Panc1 (cell line): ENCODE results near the gene GNAO1. TPM values are rescaled to one million over a fixed set of nuclear protein-coding genes. Genes with fewer than 3 reads are reported as not detected.

ENCODE experiments used
- ATAC-seq: fragments of 200-7000 bp; cut with Tn5 transposase; 2 replicates; pipeline ENCODE4 v1.9.1; 2020; ENCODE audit warnings: mild to moderate bottlenecking, moderate library complexity
- BruUV-seq: library from RNA; stranded (reverse); fragments of 400-500 nt; replicated peaks from 2 replicates; lab custom pipeline; 2021; lab: Mats Ljungman, UMichigan
- CTCF ChIA-PET: fragments of 300-600 bp; sonication (Branson Sonifier 250); formaldehyde crosslinking; loops from one replicate; lab custom pipeline; 2022; ENCODE audit warnings: antibody characterized with exemption; lab: Charles Lee
- POLR2A ChIA-PET: fragments of 300-600 bp; sonication (Branson Sonifier 250); formaldehyde crosslinking; loops from one replicate; lab custom pipeline; 2022; ENCODE audit warnings: antibody characterized with exemption; lab: Charles Lee
- DNase-seq: peaks from one replicate; pipeline ENCODE4 v3.0.0-alpha.2; 2010; ENCODE audit warnings: low read depth, low spot score
- H3K27ac ChIP-seq: 2 replicates; pipeline ENCODE4 v1.5.1; 2011; ENCODE audit warnings: mild to moderate bottlenecking, low read length, inconsistent platforms
- H3K27me3 ChIP-seq: fragments of 200-500 bp; sonication (Bioruptor generic); 2 replicates; pipeline ENCODE4 v1.6.0; 2014; ENCODE audit warnings: low read length, inconsistent platforms; ENCODE audit not compliant: control insufficient read depth, insufficient read depth
- H3K36me3 ChIP-seq: fragments of 200-500 bp; sonication (Bioruptor generic); 2 replicates; pipeline ENCODE4 v1.5.1; 2014; ENCODE audit warnings: inconsistent platforms, mild to moderate bottlenecking, low read length, moderate library complexity; ENCODE audit not compliant: control insufficient read depth, insufficient read depth
- H3K4me1 ChIP-seq: 2 replicates; pipeline ENCODE4 v1.5.1; 2011; ENCODE audit warnings: inconsistent platforms, mild to moderate bottlenecking, low read length, moderate library complexity; ENCODE audit not compliant: control insufficient read depth, insufficient read depth
- H3K4me3 ChIP-seq, 2 experiments: 2 replicates each; pipeline ENCODE4 v1.5.1; 2011 to 2012; ENCODE audit warnings: low read depth in 2 of 2, low read length in 2 of 2, mild to moderate bottlenecking in 2 of 2, inconsistent platforms in 1 of 2, moderate library complexity in 1 of 2
- H3K9me3 ChIP-seq: fragments of 200-500 bp; sonication (Bioruptor generic); 2 replicates; pipeline ENCODE4 v1.5.1; 2014; ENCODE audit warnings: low read depth, mild to moderate bottlenecking, inconsistent platforms, low read length, moderate library complexity; ENCODE audit not compliant: control insufficient read depth, insufficient read depth
- CTCF ChIP-seq: fragments of 450-650 bp; IDR thresholded peaks from 2 replicates; pipeline ENCODE4 v1.5.1; 2017; ENCODE audit warnings: mild to moderate bottlenecking
- POLR2AphosphoS5 ChIP-seq: IDR thresholded peaks from 2 replicates; pipeline ENCODE4 v1.6.1; 2012; ENCODE audit warnings: mild to moderate bottlenecking, low read depth, low read length, moderate library complexity
- REST ChIP-seq, 2 experiments: IDR thresholded peaks; 2 replicates each; pipeline ENCODE4 v1.6.1; 2011 to 2012; ENCODE audit warnings: low read depth in 2 of 2, control low read depth in 1 of 2, low read length in 1 of 2, mild to moderate bottlenecking in 1 of 2, moderate library complexity in 1 of 2; ENCODE audit not compliant: insufficient read depth in 1 of 2
- SIN3A ChIP-seq: IDR thresholded peaks from 2 replicates; pipeline ENCODE4 v1.6.1; 2012; ENCODE audit warnings: low read depth, mild to moderate bottlenecking, low read length, moderate library complexity, borderline replicate concordance; ENCODE audit not compliant: insufficient read depth
- TCF7L2 ChIP-seq: IDR thresholded peaks from 2 replicates; pipeline ENCODE4 v1.6.1; 2011; ENCODE audit warnings: mild to moderate bottlenecking, low read depth, low read length, inconsistent platforms
- in situ Hi-C: cut with HindIII; loops from 2 replicates; pipeline ENCODE4 v1.10.0; 2016; ENCODE audit warnings: low sequenced_read_pairs, low pct_unique_long_range_greater_than_20kb
- intact Hi-C: fragments of 100-400 bp; cut with micrococcal nuclease; formaldehyde crosslinking; loops from one replicate; pipeline ENCODE4 v1.10.0; 2022; ENCODE audit not compliant: unreplicated experiment
- total RNA-seq: library from RNA; stranded (reverse); gene quantifications from one replicate; pipeline ENCODE4 v1.2.1, GENCODE V29; 2021; ENCODE audit not compliant: unreplicated experiment

The GNAO1 gene
- total RNA-seq, 1 experiment from 2014 or later = 33.4 TPM

- TF ChIP-seq POLR2AphosphoS5 = no peak
- no peak for TF ChIP-seq REST (IDR thresholded peaks at IDR 0.05; ENCODE audit: insufficient read depth in 1 of 2, low read depth in 2 of 2, low read length in 1 of 2)
- Histone ChIP-seq H3K4me1 (no peaks in the 10 kb centered on the region), H3K27me3 (no peaks in the 10 kb centered on the region), H3K27ac (no peak overlapping the region), H3K4me3 (no peak overlapping the region), H3K9me3 (no peaks in the 10 kb centered on the region), H3K36me3 (no peaks in the 10 kb centered on the region)
- CTCF ChIA-PET = no interaction called here
- in situ Hi-C loops (no loop called here), intact Hi-C loops (no loop called here)
- no TSS peak for BruUV-seq
- DNase-seq = no peak
- POLR2A ChIA-PET = no interaction called here
- ATAC-seq = no peak
Observed at GRCh38 chr16:56268799-56269198, 77.5 kb downstream of the GNAO1 start.

GRCh38 chr16:56269281-56269680 is 78.0 kb downstream of the GNAO1 start:
- ATAC-seq = no peak
- Histone ChIP-seq H3K9me3 (no peaks in the 10 kb centered on the region), H3K4me1 (no peaks in the 10 kb centered on the region), H3K27ac (no peak overlapping the region), H3K4me3 (no peak overlapping the region), H3K36me3 (no peaks in the 10 kb centered on the region), H3K27me3 (no peaks in the 10 kb centered on the region)
- CTCF ChIA-PET = no interaction called here
- in situ Hi-C loops (no loop called here), intact Hi-C loops (no loop called here)
- BruUV-seq = no TSS peak
- TF ChIP-seq REST (IDR thresholded peaks at IDR 0.05; ENCODE audit: insufficient read depth in 1 of 2, low read depth in 2 of 2, low read length in 1 of 2) (no peak), POLR2AphosphoS5 (no peak), TCF7L2 (no peak), CTCF (no peak), SIN3A (no peak)
- POLR2A ChIA-PET = no interaction called here
- DNase-seq = no peak
